CD14-positive monocyte (primary cell): ENCODE data around the gene ADCYAP1. TPM values are rescaled to one million over a fixed set of nuclear protein-coding genes. Genes with fewer than 3 reads are reported as not detected.

ENCODE experiments used
- DNase-seq, 3 donors: peaks; one replicate each; pipeline ENCODE4 v3.0.0-alpha.2; 2011 to 2022
- H2AFZ ChIP-seq: 2 replicates; pipeline ENCODE4 v1.6.0; 2012; ENCODE audit warnings: mild to moderate bottlenecking, low read depth, low read length, inconsistent platforms; ENCODE audit not compliant: insufficient read depth, poor library complexity, severe bottlenecking
- H3K27ac ChIP-seq, 2 donors: 1 replicate in 1 of 2; 2 replicates in 1 of 2; pipeline ENCODE4 v1.5.1; 2012 to 2013; ENCODE audit warnings: low read length in 2 of 2, control low read depth in 1 of 2, inconsistent platforms in 1 of 2, low read depth in 1 of 2, mild to moderate bottlenecking in 1 of 2
- H3K27me3 ChIP-seq, 2 donors: one replicate each; pipeline versions ENCODE4 v1.6.0 to v1.6.1; 2011 to 2013; ENCODE audit warnings: low read length in 2 of 2; ENCODE audit not compliant: control insufficient read depth in 2 of 2, insufficient read depth in 2 of 2
- H3K36me3 ChIP-seq, 2 donors: replicated peaks in 1 of 2; 1 replicate in 1 of 2; 2 replicates in 1 of 2; pipeline versions ENCODE4 v1.5.1 to v1.6.1; 2012 to 2013; ENCODE audit warnings: low read length in 2 of 2, control low read depth in 1 of 2, inconsistent platforms in 1 of 2, mild to moderate bottlenecking in 1 of 2; ENCODE audit not compliant: insufficient read depth in 2 of 2, control insufficient read depth in 1 of 2
- H3K4me1 ChIP-seq, 2 donors: 1 replicate in 1 of 2; 2 replicates in 1 of 2; pipeline versions ENCODE4 v1.5.1 to v1.6.1; 2012 to 2013; ENCODE audit warnings: low read length in 2 of 2, control low read depth in 1 of 2, inconsistent platforms in 1 of 2, mild to moderate bottlenecking in 1 of 2, moderate library complexity in 1 of 2; ENCODE audit not compliant: insufficient read depth in 2 of 2, control insufficient read depth in 1 of 2
- H3K4me2 ChIP-seq: replicated peaks from 2 replicates; pipeline ENCODE3; 2012; ENCODE audit warnings: low read length, moderate library complexity, mild to moderate bottlenecking; ENCODE audit not compliant: poor library complexity, severe bottlenecking; ENCODE audit errors: extremely low read depth
- H3K4me3 ChIP-seq, 3 experiments: fragments of 200-600 bp in 1 of 3; sonication (generic) in 1 of 3; replicated peaks in 1 of 3; 1 replicate in 2 of 3; 2 replicates in 1 of 3; pipeline ENCODE4 v1.5.1; 2011 to 2013; ENCODE audit warnings: low read length in 3 of 3, mild to moderate bottlenecking in 3 of 3, control low read depth in 2 of 3, low read depth in 2 of 3, inconsistent platforms in 1 of 3, moderate library complexity in 1 of 3
- H3K79me2 ChIP-seq: 2 replicates; pipeline ENCODE4 v1.6.0; 2012; ENCODE audit warnings: mild to moderate bottlenecking, control low read depth, inconsistent platforms, low read length, moderate library complexity; ENCODE audit not compliant: insufficient read depth
- H3K9ac ChIP-seq: 2 replicates; pipeline ENCODE4 v1.6.0; 2017; ENCODE audit warnings: low read length, mild to moderate bottlenecking; ENCODE audit not compliant: insufficient read depth, poor library complexity, severe bottlenecking
- H3K9me3 ChIP-seq, 2 donors: replicated peaks in 1 of 2; 1 replicate in 1 of 2; 2 replicates in 1 of 2; pipeline versions ENCODE4 v1.5.1 to v1.6.1; 2012 to 2013; ENCODE audit warnings: low read length in 2 of 2, control low read depth in 1 of 2; ENCODE audit not compliant: control insufficient read depth in 1 of 2, insufficient read depth in 1 of 2
- H4K20me1 ChIP-seq: 2 replicates; pipeline ENCODE4 v1.6.0; 2012; ENCODE audit warnings: mild to moderate bottlenecking, low read length, control low read depth, moderate library complexity; ENCODE audit not compliant: insufficient read depth
- H3K27ac Mint-ChIP-seq, 7 donors: one replicate each; pipeline ENCODE4 v1.8.0; 2020; ENCODE audit warnings: mild to moderate bottlenecking in 7 of 7, mixed read lengths in 7 of 7, moderate library complexity in 6 of 7, inconsistent platforms in 2 of 7
- H3K27me3 Mint-ChIP-seq, 3 donors: one replicate each; pipeline ENCODE4 v1.8.0; 2021 to 2022; ENCODE audit warnings: low read depth in 3 of 3, mild to moderate bottlenecking in 3 of 3, mixed read lengths in 3 of 3, moderate library complexity in 3 of 3, inconsistent platforms in 1 of 3
- H3K36me3 Mint-ChIP-seq, 2 donors: one replicate each; pipeline ENCODE4 v1.8.0; 2020; ENCODE audit warnings: mixed read lengths in 2 of 2, inconsistent platforms in 1 of 2, mild to moderate bottlenecking in 1 of 2
- H3K4me1 Mint-ChIP-seq: one replicate; pipeline ENCODE4 v1.8.0; 2020; ENCODE audit warnings: mild to moderate bottlenecking, mixed read lengths
- H3K4me3 Mint-ChIP-seq, 2 donors: one replicate each; pipeline ENCODE4 v1.8.0; 2020; ENCODE audit warnings: mild to moderate bottlenecking in 2 of 2, mixed read lengths in 2 of 2, moderate library complexity in 1 of 2
- H3K9me3 Mint-ChIP-seq, 7 donors: one replicate each; pipeline ENCODE4 v1.8.0; 2020 to 2022; ENCODE audit warnings: mixed read lengths in 7 of 7, mild to moderate bottlenecking in 6 of 7, moderate library complexity in 6 of 7, inconsistent platforms in 2 of 7
- WGBS: methylation state at CpG from one replicate; pipeline ENCODE4 v1.1.5; 2013; ENCODE audit warnings: missing lambda C conversion rate; ENCODE audit not compliant: insufficient coverage; 5-methylcytosine and 5-hydroxymethylcytosine counted together
- intact Hi-C, 2 donors: fragments of 100-400 bp; cut with micrococcal nuclease; formaldehyde crosslinking; loops; one replicate each; pipeline versions ENCODE4 v1.15.0 to v1.15.1; 2023
- polyA plus RNA-seq, 3 donors: library from polyadenylated mRNA; depleted of rRNA in 1 of 3; unstranded in 2 of 3; stranded (reverse) in 1 of 3; fragments of 300-500 nt in 2 of 3; fragments of >200 nt in 1 of 3; fragmentation: Illumina TruSeq in 2 of 3; gene quantifications; 1 replicate in 2 of 3; 2 replicates in 1 of 3; pipeline ENCODE4 v1.2.3, GENCODE V29; 2012 to 2021
- TF ChIP-seq, protein P1 (sequence below): fragments of 200-600 bp; IDR thresholded peaks from one replicate; pipeline ENCODE4 v1.8.0; 2022; ENCODE audit warnings: antibody characterized with exemption, mild to moderate bottlenecking

The ADCYAP1 gene
- polyA plus RNA-seq, 3 donors, result not detected

DNA sequence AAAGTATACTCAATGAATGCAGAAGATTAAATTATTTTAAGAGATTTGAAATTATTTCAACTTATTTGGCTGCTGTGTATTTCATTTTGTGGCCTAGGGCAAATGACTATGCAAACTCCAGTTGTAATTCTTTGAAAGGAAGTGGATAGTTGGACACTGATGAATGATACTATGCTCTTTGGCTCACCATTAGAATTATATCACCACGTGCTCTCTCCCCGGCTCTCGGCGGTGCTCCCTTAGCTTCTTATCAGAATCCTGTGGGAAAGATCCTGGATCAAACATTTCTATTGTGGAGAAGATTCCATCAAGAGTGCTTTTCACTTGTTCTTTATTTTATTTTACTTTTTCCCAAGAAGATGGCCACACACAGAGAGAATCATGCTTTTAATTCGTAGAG lies 55.2 kb downstream of the ADCYAP1 start:
- Histone ChIP-seq H3K36me3 (no peaks in the 10 kb centered on the region), H3K27ac (no peak overlapping the region), H3K9ac (no peak overlapping the region), H3K4me1 (peaks cover 0 to 3% of the 10 kb centered on the region in 2 donors), H3K9me3 (no peaks in the 10 kb centered on the region), H3K79me2 (no peaks in the 10 kb centered on the region), H3K27me3 (no peaks in the 10 kb centered on the region), H3K4me3 (no peak overlapping the region), H3K4me2 (no peak overlapping the region), H2AFZ (no peak overlapping the region), H4K20me1 (no peaks in the 10 kb centered on the region)
- Mint-ChIP-seq H3K4me3 (no peak overlapping the region), H3K9me3 (no peaks in the 10 kb centered on the region), H3K4me1 (peaks cover 4% of the 10 kb centered on the region), H3K27me3 (peaks cover 8 to 17% (median 14%) of the 10 kb centered on the region in 3 donors), H3K27ac (no peak overlapping the region), H3K36me3 (no peaks in the 10 kb centered on the region)
- intact Hi-C loops, result loop anchor here in 1 of 2 donors (10.0 kb wide), 1 partner anchor 95 kb away; no protein-coding TSS in a partner anchor
- WGBS, result 88% methylated on average over 1 of the region's 5 CpGs
- TF ChIP-seq, protein P1, sequence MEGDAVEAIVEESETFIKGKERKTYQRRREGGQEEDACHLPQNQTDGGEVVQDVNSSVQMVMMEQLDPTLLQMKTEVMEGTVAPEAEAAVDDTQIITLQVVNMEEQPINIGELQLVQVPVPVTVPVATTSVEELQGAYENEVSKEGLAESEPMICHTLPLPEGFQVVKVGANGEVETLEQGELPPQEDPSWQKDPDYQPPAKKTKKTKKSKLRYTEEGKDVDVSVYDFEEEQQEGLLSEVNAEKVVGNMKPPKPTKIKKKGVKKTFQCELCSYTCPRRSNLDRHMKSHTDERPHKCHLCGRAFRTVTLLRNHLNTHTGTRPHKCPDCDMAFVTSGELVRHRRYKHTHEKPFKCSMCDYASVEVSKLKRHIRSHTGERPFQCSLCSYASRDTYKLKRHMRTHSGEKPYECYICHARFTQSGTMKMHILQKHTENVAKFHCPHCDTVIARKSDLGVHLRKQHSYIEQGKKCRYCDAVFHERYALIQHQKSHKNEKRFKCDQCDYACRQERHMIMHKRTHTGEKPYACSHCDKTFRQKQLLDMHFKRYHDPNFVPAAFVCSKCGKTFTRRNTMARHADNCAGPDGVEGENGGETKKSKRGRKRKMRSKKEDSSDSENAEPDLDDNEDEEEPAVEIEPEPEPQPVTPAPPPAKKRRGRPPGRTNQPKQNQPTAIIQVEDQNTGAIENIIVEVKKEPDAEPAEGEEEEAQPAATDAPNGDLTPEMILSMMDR, result no peak
- DNase-seq, result no peak

Other genes starting within 250 kb of the ADCYAP1 start
- not detected for gene TYMS, start 247.2 kb upstream of the ADCYAP1 start, polyA plus RNA-seq
- 10 to 100 TPM in 1 of 3 donors, 1 to 10 TPM in 2; 2.2 to 11.6 (median 2.3) TPM for gene ENOSF1, start 192.2 kb upstream of the ADCYAP1 start, polyA plus RNA-seq
- not detected for gene YES1, start 92.6 kb upstream of the ADCYAP1 start, polyA plus RNA-seq